Iris pigment epithelial cell (primary cell): Measurements from ENCODE around the gene ACSM6.
A peak's percentile ranks its signal among the peaks of the same experiment; 100 is the strongest.

Experiments used
- DNase-seq: peaks from one replicate; pipeline ENCODE4 v3.0.0-alpha.2; 2011; ENCODE audit warnings: low read depth

Gene ACSM6

DNA sequence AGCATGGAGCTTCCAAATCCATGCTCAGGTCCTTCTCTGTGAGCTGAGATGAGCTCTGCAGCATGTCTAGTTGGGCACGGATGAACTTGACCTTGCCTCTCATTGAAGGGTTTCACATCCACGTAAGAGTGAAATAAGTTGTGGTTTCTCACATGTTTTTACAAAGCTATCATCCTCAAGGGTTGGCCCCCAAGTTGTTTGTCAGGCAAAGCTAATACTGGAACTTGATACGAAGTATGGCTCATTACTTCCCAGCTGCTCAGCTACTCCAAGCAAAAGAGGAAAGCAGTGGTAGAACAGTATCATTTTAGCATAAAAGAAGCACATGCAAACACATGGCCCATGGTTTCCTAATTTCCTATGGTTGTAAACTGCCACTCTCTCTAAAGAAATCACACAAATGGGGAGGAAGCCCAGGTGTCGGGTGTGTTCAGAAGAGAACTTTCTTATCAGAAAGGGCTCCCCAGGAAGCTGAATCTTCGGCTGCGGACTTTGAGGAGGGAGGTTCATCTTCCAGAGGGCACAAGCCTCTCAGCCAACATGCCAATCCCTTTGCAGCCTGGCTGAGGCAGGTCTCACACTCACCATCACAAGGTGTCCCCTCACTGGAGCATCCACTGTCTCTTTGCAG is 51.5 kb downstream of the ACSM6 start:
- peak; percentile 31 for DNase-seq

DNA sequence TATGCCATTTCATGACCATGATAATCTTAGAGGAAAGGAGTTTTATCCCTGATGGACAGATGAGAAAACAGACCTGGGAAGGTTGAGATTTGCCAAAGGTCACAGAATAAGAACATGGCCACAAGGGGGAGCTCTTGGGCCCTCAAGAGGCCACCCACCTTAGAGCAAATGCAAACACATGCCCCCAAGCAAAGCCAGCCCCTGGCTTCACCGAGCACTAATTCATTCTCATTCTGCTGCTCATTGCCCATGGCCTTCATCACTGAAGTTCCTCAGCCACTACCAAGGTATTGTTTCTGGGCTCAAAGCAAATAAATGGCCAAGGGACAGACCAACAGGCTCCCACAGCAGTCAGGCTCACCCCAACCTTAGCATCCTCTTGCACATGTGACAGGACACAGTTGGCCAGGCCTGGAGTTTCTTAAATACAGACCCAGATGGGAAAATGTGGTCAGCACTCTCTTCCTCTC is 52.6 kb downstream of the ACSM6 start:
- peak; percentile 78 for DNase-seq

DNA sequence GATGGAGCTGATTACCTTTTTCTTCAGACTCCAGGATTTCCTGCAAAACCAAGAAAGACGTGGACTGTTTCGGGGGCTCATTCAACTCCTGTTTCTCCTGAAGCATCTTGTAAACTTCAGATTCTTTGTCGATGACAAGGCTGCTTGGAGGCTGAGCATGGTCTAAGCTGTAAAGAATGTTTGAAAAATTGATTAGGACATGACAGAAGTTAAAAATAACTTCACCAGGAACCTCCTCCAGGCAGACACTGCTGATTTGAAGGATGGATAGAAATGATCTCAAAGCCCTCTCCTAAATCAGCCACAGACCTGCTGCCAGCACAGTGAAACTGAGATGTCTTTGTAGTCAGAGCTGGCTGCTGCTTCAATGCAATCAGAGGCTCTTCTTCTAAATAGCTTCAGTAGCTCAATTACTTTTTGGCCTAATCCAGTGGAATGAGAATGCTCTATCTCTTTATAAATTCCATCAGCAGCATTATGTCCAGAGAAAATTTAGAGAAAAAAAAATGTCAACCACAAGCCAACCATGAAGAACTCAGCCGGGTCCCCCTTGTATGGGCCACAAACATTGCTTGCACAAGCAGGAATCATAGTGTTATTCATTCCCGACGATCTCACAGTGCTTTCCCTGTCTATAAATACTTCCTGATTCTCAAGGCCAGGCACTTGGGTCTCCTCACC is 53.3 kb downstream of the ACSM6 start:
- peak; percentile 92 for DNase-seq

DNA sequence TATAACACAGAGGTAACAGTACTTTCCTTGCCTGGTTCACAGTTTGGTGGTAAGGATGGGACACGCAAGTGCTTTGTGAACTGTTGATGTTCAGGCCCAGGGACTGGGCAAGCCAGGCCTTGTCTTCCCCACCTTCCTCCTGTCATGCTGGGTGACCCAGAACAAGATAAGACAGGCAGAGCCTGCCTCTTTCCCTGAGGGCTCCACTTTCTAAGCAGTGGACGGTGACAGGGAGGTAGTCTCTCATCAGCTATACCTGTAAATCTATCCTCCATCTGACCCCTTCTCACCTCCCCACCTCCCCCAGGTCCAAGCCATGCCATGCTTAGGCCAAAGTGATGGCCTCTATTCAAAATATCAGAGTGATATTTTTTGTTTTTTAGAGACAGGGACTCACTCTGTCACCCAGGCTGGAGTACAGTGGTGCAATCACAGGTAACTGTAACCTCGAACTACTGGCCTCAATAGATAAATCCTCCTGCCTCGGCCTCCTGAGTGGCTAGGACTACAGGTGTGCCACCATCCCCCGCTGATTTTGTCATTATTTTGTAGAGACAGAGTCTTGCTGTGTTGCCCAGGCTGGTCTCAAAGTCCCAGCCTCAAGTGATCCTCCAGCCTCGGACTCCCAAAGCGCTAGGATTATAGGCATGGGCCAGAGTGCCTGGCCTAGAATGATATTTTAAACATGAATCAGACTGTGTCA is 54.0 kb downstream of the ACSM6 start:
- no peak for DNase-seq

DNA sequence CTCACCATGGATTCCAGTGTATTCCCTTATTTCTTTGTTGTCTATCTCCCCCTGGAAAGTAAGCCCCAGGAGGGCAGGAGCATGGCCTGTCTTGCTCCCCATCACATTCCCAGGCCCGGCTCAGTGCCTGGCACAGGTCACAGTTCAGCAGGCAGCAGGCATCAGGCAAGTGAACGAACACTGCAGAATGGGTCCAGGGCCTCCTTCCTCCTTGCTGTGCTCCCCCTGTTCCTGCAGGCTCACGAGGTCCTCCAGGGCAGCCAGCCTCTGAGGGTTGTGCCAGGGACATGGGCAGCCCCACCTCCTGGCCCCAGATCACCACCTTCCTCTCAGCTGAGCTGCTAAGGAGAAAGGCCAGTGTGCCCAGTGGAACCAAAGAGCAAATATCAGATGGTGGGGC is 55.0 kb downstream of the ACSM6 start:
- no peak for DNase-seq

DNA sequence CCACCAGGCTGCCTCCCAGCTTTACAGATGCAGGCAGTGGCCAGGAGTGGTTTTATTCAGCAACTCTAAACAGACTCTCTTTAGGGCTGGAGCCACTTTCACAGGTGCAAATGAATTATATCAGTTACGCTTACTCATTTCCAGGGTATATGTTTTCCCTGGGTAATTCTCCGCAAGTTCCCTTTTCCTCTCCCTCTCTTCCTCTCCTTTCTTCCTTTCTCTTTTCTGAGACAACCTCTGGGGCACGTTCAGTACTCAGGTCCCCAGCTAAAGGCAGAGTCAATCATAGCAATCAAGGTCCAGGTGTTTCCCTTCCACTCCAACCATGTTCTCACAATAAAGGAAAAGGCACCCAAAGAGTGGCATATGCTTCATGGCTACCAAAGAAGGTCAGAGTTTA is 55.4 kb downstream of the ACSM6 start:
- DNase-seq: no peak

DNA sequence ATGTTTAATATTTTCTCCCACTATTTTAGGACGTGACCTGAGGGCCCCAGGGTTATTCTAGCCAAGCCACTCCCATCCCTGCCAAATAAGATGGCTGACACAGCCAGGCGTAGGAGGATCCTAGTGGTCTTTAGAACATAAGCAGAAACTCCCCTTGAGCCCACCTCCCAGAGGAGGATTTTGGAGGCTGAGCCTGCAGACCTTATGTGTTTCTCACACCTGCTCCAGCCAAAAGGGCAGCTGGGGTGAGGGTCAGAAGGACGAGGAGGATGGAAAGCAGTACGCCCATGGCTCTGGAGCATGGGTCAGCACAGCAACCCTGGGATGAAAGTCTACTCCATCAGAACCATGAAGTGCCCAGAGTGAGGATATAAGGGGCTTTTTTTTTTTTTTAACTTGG is 56.8 kb downstream of the ACSM6 start:
- no peak for DNase-seq

DNA sequence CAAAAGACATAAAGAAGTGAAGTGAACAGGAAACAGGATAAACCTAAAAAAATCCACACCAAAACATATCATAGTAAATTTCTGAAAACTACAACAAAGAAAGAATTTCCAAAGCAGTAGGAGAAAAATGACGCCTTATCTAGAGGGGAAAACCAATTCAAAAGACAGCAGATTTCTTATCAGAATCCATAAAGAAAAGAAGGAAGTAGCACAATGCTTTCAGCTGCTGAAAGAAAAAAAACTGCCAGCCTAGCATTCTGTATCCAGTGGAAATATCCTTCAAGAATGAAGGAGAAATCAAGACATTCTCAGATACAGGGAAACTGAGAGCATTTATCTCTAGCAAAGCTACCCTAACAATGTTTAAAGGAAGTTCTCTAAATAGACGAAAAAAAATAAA is 59.0 kb downstream of the ACSM6 start:
- no peak for DNase-seq

DNA sequence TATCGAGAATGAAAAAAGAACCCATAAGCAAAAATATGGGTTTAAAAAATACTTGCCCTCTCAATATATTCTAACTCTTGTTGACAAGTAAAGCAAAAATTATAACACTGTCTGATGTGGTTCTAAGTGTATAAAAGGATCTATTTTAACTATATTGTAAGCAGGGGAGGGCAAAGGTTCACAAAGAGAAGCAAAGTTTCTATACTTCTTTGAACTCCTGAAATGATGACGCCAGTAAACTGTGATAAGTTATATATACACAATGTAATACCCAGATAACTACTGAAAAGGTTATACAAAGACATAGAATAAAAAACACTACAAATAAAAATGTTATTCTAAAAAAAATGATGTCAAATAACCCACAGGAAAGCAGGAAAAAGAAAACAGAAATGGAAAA is 59.6 kb downstream of the ACSM6 start:
- DNase-seq: no peak

DNA sequence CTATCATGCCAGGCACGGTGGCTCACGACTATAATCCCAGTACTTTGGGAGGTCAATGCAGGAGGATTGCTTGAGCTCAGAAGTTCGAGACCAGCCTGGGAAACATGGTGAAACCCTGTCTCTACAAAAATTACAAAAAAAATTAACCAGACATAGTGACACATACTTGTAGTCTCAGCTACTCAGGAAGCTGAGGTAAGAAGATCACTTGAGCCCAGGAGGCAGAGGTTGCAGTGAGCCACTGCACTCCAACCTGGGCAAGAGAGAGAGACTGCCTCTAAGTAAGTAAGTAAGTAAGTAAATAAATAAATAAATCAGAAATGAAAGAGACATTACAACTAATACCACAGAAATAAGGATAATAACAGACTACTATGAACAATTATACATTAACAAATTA is 60.6 kb downstream of the ACSM6 start:
- DNase-seq: peak; percentile 49

DNA sequence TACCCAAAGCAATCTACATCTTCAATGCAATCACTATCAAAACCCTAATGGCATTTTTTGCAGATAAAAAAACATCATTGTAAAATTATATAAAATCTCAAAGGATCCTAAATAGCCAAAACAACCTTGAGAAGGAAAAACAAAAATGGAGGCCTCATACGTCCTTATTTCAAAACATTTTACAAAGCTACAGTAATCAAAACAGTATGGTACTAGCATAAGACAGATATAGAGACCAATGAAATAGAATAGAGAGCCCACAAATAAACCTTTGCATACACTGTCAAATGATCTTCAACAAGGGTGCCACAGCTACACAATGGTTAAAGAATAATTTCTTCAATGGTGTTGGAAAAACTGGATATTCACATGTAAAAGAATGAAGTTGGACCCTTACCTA is 62.2 kb downstream of the ACSM6 start:
- DNase-seq: no peak

DNA sequence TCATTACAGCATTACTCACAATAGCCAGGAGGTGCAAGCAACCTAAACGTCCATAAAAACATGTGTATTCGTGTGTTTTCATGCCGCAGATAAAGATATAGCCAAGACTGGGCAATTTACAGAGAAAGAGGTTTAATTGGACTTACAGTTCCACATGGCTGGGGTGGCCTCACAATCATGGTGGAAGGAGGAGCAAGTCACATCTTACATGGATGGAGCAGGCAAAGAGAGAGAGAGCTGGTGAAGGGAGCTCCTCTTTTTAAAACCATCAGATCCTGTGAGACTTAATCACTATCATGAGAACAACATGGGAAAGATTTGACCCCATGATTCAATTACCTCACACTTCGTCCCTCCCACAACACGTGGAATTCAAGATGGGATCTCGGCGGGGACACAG is 63.8 kb downstream of the ACSM6 start:
- DNase-seq: no peak

DNA sequence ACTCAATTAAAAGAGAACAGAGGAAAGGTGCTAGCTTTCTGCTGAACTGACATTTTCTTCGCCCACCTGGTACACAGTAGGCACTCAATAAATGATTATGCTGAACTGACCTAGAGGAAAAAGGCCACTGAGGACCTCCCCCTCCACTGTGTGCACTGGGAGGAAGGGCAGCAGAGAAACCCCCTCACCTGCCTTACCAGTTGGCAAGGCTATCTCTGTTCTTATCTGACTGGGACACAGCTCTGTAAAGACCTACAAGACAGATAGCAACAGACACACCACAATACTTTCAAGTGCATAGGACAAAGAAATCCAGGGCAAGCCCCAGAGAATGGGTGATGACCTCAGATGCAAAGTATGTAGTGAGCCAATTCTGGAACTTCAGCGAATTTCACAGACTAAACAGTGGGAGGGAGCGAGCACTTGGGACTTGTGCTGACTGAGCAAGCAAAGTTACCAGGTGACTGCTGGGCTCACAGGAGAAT is 66.4 kb downstream of the ACSM6 start:
- peak; percentile 98 for DNase-seq

DNA sequence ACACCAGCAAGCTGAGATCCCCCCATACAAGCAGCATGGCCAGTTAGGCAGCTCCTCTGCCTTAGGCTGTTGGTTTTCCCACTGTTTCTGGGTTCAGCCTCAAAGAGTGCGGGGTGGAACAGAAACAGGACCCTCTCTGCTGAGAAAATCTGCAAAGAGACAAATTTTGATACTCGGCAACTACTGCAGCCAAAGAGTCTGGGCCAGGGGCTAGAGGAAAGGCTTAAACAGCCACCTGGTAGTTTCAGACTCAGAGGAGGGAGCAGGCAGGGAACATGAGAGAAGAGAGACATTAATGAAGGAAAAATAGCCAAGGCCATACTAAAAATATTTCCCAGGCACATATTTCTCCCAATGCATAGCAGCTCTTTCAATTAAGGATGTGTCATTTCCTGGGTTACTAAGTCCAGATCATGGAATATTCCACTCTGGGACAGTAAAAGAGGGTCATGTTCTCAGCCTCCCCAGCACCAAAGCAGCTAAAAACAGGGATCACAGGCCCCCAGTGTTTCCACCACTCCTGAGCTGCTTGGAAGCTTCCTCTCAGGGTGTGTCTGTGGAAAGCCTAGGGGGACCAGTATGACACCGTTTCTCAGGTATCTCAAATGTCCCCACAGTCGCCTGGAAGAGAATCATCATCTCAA is 67.0 kb downstream of the ACSM6 start:
- DNase-seq: peak; percentile 79

DNA sequence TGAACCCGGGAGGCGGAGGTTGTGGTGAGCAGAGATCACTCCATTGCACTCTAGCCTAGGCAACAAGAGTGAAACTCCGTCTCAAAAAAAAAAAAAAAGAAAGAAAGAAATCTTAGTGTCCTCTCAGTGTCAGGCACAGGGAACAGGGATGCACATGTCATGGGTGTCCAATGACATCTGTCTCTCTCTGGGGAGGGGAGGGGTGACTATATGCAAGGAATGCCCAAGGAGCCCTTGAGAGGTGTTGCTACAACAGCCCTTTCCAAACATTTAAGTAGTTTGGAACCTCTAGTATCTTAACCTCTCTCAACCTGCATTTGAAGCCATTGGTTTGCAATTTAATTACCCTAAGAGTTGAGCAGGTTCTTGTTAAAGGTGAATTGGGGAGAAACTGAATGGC is 67.9 kb downstream of the ACSM6 start:
- DNase-seq: no peak

DNA sequence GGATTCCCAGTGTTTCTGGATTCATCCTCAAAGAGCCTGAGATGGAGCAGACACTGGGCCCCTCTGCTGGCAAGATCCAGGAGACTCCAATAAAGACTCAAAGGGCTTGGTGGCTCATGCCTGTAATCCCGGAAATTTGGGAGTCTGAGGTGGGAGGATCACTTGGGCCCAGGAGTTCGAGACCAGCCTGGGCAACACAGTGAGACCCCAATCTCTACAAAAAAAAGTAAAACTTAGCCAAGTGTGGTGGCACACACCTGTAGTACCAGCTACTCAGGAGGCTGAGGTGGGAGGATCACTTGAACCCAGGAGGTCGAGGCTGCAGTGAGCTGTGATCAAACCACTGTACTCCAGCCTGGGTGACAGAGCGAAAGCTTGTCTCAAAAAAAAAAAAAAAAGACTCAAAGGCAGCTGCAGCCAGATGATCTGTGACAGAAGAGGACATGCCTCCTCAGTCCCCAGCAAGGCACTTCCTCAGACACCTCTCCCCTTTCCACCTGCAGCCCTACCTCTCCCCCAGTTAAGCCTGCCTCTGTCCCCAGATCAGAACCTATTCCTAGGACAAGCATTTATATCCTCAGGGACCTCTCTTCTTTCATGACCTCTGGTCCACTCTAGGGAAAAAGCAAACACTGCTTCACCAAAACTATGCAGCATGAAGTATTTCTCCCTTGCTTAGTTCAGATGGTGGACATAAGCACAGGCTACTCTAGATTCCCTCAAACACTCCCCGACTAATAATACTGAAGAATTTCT is 68.9 kb downstream of the ACSM6 start:
- DNase-seq: no peak

DNA sequence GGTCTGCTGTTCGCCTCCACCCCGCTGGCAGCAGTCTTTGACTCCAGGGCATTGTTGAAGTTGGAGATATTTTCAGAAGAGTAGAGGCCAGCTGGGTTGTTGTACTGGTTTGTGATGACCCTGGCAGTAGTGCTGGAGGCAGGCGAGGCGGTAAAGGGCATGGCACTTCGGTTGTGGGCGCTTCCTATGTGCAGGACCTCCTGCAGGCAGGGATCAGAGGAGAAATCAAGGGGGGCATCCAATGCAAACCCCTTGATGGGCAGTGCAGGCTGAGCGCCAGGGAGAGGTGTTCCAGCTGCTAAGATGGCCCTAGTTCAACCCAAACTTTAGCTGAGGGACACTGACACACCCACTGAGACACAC is 69.8 kb downstream of the ACSM6 start:
- no peak for DNase-seq

DNA sequence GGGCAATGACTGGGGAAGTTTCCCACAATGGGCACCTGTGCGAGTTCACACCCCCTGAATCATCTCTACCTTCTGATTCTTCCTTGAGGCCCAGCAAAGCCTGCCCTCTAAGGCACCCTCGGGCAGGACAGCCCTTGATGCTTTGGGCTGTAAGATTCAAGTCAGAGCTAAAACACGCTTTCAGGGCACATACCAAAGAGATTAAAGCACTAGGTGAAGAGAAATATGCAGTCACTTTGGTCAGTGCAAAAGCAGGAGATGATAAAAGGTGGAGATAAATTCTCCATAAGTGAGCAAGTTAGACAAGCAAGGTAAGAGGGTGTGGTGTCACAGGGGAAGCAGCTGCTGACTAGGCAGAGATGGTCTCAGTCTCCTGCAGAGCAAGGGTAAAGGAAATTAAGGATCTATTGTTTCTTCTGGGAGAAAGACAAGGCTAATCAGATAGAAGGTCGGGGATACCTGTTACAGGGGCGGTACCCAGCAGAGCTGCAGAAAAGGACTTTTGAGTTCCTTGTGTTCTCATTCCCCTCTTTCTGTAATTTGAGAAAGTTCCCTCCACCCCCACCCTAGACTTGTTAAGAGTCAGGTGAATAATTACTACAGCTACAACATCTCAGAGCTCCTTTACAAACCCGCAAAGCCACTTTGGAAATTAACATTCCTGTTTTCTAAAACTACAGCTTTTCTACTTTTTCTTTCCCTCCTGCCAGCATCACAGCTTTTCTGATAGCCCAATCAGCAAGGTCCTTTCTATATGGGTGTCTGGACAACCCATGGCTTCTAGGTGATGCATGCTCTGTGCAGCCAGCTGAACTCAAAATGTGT is 70.4 kb downstream of the ACSM6 start:
- no peak for DNase-seq

DNA sequence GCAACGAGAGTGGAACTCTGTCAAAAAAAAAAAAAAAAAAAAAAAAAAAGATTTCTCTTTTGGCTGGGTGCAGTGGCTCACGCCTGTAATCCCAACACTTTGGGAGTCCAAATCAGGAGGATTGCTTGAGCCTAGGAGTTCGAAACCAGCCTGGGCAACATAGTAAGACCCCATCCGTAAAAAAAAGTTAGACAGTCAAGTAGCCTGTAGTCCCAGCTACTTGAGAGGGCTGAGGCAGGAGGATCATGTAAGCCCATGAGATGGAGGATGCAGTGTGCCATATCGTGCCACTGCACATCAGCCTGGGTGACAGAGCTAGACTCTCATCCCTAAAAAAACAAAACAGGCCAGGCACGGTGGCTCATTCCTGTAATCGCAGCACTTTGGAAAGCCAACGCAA is 71.5 kb downstream of the ACSM6 start:
- DNase-seq: no peak

DNA sequence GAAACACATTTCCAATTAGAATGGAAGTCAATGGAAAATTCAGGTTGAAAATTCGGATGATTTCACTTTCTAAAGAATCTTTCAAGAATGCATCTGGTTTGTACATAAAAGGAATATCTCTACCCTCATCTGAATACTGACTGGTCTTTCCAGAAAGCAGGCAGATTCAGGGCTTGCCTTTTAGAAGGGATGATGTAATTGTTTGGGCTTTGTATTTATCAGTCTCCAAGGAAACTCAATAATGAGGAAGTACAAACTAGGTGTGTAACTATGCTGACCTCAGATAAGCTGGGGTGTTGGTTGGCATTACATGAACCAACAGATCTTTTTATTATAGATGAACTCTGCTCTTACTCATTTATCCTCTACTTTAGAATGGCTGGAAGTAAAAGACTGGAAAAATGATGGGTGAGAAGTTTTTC is 72.6 kb downstream of the ACSM6 start:
- DNase-seq: peak; percentile 94

DNA sequence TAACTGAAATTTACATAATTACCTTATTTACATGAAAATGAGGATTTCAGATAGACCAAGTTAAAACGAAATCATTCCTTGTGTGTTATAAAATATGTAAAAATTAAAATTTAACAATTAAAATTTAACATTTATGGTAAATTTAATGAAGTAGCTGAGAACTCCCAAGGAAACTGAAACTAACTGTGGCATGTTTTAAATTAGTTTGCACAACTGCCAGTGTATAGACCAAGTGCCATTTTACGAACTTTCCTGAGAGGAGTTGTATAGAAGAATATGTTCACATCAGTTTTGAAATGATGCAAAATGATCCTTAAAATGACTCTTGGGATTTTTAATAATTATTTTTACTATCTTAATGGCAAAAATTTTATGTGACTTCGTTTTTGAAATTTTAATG is 73.2 kb downstream of the ACSM6 start:
- no peak for DNase-seq
